HG03066 (cell line): ENCODE results near the gene JCAD.

Source experiments
- ATAC-seq: cut with Tn5 transposase; IDR thresholded peaks from one replicate; pipeline ENCODE4 v1.9.1; 2021; ENCODE audit warnings: low read depth; ENCODE audit not compliant: unreplicated experiment

Gene JCAD

DNA sequence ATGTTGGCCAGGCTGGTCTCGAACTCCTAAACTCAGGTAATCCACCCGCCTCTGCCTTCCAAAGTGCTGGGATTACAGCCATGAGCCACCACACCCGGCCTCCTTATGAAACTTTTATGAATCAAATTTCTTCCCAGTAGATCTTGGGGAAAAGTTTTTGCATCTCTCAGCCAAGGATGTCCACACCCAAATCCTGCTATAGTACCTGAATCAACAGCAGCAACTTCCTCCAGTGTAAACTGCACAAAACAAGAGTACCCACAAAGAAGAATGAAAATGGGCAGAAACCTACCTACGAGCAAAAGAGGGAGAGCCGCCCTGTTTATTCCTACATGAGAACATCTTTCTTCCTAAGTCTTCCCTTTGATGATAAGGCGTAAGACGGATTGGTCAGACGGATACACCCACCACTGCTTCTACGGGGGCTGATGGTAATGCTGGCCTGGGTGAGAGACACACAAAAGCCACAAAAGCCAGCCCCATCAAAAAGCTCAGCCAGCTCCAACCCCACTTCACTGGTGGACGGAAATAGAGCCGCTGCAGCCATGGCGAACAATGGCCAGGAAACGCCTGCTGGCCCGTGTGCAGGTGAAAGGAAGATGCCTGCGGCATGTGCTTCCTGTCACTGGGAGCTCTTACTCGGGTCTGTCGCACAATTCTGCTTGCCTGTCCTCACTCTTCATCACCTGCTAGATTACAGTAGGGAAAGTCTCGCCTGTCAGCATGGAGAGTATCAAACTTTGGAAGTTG lies 10.4 kb downstream of the JCAD start:
- ATAC-seq = no peak

DNA sequence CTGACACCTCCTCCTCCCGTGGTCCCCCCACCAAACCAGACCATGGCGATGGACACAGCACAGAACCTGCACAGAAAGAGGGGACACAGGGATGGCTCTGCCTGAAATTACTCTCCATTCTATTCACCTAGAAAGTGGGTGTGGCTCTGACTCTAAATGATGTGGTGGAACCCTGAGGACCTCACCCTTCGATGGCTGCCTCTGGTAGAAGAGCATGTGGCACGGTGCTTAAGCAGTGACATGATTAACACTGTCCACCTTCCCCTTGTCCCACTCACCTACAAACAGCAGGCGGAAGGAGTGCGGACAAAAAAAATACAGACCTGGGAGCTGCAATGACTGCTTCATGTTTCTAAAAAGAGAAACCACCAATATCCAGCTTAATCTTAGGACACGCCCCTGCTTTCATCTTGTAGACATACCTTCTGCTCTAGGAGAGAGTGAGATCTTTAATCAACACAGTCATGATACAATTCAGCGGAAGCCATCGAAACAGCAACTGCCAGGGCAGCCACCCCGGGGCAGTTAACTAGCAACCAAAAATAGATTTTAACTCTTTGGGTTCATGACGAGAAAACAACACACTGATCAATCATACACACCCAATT lies 11.4 kb downstream of the JCAD start:
- no peak for ATAC-seq

DNA sequence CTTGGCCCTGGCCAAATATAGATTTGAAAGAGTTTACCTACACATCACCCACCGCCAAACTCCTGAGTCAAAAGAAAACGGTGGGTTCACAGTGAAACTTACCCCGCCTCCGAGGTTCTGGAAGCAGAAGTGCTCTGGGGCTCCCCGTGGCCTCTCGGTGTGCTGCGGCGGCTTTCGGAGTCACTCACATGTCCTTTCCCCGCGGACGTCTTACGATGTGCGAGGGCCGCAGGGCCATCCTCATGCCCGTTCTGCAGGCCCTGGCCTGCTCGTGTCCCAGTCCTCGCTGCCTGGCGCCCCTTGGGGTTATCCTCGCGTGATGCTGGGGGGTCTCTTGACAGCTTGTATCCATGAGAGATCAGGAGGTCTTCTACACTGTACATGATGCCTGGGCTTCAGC lies 12.0 kb downstream of the JCAD start:
- no peak for ATAC-seq

DNA sequence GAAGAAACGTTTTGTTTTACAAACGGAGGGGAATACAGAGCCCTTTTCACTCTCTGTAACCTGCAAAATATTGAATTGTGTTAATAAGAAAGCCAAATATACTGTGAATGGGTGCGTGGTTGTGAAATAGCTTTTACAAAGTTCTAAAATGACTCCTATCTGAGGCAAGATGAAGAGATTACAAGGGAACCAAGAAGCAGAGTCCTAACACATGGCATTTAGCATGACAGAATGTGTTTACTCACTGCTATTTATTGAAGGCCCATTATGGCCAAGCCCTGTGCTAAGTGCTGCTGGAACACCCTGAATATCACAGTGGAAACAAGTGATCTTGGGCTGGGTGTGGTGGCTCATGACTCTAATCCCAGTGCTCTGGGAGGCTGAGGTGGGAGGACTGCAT lies 12.9 kb downstream of the JCAD start:
- no peak for ATAC-seq

DNA sequence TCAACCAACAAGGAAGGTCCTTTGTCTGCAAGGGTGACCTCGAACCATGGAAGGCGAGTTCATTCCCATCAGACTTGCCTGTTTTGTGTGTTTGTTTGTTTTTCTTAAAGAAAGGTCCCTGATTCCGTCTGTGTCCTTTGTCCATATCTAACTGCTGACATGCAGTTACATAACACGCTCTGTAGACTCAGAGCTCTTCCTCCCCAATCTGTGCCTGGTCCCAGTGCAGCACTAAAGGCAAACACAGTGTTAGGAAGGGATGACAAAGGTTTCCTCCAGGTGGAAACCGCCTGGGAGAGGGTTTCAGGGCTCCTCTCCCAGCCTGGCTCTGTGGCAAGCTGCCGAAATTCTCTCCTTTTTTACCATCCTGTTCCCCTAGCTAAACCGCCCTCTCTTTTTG lies 13.4 kb downstream of the JCAD start:
- ATAC-seq = no peak

DNA sequence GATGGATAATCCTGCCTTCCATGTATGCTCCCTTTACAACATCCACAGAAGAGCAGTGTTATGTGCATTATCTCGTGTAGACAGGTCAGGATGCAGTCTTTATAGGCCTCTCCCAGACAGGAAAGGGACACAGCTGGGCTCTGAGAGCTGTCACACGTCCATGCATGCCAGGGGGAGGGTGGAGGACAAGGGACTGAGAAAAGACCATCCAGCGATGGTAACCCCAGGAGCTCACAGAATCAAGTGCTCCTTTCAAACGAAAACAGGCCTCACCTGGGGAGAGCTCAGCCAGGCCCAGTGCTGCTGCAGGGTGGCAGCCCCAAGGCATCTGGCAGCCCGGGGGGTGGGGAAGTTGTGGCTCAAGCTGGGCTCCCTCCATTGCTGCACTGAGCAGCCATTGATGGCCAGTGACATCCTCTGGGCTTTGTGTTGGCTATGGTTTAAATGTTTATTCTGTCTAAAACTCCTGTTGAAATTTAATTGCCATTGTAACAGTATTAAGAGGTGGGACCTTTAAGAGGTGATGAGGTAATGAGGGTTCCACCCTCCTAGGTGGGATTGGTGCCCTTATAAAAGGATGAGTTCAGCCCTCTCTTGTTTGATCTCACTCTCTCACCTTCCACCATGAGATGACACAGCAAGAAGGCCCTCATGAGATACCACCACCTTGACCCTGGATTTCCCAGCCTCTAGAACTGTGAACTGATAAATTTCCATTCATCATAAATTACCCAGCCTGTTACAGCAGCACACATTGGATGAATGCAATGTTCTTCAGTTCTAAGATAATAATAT lies 15.7 kb downstream of the JCAD start:
- no peak for ATAC-seq

DNA sequence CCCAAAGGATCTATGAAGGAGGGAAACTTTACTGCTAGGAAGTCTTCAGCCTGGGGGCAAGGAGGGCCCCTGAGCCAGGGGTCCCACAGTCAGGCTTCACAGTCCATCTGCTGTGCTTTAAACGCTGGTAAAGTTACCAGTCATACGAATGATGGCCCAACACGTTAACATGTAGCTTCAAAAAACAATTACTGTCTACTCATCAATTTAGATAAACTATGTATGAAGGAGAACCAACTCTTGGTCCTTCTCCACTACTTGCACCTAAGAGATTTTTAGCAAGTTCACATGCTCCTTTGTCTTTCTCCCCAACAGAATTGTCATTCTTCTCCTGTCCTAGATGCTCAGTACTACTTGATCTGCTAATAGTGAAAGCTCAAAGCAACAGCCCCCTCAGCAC lies 16.6 kb downstream of the JCAD start:
- no peak for ATAC-seq

DNA sequence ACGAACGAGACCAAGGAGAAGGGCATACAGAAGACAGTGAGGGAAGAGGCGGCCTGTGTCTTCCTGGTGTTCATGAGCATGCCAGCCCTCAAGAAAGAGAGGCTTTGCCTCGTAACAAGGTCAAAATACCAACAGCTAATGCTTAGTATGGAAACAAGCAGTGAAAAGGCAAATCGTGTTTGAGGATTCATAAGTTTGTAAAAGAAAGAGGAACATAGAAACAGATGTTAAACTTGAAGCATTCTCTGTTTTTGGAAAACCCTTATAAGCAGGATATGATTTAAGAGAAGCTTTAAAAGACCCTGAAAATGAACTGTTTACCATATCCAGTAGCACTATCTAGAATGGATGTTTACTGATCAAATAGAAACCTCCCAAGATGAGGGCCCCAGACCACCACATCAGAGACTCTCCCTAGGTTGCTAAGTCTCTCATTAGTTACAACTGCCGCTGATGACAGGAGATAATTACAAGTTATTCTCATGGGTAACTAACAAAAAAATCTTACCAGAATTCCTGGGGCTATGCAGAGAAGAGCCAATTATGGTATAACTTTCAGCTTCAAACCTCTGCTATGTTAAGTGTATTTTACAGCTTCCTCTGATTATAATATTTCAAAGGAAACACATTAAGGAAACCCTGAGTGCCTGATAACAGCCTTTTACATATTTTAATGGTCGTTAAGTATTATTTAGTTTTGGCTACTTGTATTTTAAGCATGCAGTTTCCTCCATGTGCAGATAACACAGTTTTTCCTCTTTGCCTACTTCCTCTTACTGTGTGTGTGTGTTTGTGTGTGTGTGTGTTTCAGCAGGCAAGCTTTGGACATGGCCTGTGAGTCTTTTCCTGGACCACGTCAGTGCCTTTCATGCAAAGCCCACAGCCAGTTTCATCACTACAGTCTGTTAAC lies 17.9 kb downstream of the JCAD start:
- ATAC-seq = no peak

DNA sequence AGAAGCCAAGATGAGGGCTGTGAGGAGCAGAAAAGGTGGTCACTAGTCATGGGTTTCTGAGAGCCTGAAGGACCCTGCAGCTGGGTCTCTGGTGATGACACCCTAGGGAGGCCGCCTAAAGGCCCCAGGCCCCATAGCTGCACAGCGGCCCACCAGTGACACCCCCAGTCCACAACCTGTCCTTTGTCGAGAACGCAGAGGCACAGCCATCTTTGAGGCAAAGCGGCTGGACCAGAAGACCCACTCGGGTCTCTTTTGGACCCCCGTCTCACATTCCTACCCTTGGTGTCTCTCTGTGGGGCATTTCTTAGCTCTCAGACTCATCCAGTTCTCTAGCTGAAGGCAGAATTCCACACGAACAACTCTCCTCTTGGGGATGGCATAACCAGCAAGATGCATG lies 18.8 kb downstream of the JCAD start:
- no peak for ATAC-seq

DNA sequence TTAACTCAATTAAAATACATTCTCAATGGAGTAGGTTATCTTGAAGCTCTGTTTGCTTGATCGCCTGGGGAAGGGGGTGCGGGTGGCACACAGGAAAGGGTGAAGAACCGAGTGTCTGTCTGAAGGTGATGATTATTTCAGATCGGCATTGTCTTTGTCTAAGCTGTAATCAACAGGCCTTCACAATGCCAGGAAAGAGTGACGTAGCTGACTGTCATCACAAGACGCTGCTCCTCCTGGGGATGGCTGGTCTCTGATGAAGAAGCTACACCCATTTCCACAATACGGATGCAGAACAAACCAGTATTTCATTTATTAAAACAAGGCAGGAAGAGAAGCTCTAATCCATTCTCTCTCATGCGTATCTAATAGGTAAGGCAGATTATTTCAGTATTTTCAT lies 19.4 kb downstream of the JCAD start:
- no peak for ATAC-seq

DNA sequence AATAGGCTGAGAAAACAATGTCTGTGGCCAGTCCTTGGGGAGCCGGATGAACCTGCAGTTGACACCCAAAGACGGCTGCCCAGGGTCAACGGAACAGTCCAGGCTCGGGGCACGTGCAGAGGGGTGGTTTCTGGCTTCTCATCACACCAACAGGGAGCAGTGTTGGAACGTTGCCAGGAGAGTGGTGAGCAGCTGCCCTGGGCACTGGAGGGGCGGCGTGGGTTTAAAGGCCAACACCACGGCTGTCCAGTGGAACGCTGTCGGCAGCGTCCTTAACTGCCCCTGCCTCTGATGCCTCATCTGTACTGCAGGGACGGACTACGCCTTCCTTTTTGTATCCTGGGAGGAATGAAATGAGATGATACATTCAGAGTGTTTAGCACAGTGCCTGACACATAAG lies 19.8 kb downstream of the JCAD start:
- no peak for ATAC-seq

DNA sequence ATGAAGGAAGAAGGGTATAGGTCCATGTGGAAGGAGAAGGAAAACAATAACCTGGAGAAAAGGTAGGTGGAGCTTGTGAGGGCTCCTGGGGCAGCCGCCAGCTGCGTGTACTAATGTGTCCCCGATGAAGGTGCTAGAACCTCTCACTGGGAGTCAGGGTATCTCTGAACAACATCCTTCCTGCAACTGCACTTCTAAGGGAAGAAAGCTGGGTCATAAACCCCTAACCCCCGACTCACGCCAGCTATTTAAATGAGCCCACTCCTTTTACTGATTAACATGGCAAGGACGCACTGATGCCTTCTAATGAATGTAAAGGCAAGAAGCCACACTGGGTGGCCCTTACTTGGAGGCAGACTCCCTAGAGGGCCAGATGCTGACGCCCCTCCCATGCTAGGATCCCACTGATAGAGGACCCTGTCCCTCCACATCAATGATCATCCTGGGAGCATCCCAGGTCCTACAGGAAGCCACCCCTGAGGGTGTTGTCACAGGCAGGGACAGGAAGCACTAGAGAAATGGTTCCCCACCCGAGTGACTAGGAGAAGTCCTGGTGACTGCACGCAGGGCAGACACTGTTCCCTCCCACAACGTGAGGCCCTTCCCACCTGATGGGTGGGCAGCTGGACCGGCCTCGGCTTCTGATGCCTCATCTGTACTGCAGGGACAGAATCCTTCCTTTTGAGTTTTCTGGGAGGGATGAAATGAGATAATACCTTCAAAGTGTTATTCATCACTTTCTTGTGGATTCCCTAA lies 20.4 kb downstream of the JCAD start:
- ATAC-seq = no peak

DNA sequence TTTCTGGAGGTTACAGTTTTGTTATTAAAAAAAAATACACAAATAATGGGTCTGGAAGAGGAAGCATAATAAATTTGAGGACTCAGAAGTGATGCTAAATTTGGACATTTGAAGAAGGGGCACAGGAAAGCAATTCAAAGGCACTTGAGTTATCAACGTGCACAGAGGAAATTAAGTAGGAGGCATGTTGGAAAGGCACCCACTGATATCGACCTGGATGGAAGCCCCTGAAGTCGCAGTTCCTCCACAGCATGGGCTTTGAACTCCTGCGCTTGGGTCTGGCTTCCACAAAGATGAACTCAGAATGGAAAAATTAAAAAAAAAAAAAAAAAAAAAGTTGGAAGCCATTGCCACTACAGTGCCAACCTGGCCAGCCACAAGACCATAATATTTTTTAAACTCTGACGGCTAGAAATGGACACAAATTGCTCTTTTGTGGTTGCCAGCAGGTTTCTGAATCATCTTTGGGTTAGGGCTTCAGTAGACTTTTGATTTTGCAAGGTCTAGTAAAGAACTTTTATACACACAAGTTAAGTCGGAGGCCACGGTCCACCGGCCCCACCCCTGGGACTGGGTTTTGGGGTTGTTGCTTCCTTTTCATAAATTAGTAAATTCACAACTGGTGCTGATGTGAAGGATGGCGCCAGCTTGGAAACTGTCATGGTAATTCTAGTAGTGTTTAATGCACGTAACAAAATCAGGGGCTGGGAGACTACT lies 21.6 kb downstream of the JCAD start:
- ATAC-seq = no peak

DNA sequence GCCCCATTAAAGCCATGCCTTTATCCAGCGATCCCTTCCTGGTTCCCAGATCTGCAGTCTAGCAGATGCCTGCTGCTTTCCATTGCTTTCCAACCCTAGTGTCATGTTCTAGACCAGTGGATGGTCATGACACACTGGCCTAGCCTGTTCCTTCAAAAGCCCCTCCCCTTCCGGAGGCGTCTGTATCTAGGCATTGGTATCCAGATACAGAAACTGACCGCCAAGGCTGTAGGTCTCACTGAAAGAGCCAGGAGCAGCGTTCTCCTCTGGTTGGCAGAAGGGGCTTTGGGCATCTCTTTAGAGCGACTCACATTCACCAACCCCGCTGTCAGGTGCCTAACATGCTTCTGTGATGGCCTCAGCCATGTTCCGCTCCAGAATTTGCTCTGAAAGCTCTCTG lies 22.6 kb downstream of the JCAD start:
- ATAC-seq = no peak

DNA sequence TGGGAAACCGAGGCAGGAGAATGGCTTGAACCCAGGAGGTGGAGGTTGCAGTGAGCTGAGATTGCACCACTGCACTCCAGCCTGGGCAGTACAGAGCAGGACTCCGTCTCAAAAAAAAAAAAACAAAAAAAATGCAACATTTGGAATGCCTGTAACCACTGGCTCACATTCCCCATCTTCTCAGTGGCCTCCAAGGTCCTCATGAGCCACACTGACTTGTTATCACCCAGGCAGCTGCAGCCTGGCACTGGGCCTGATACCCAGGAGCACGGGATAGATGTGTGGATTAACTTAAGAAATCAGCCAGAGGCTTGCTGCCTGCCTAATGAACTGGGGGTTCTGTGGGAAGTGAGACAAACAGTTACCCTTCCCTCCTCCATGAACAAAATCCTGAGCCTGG lies 23.0 kb downstream of the JCAD start:
- ATAC-seq = no peak

DNA sequence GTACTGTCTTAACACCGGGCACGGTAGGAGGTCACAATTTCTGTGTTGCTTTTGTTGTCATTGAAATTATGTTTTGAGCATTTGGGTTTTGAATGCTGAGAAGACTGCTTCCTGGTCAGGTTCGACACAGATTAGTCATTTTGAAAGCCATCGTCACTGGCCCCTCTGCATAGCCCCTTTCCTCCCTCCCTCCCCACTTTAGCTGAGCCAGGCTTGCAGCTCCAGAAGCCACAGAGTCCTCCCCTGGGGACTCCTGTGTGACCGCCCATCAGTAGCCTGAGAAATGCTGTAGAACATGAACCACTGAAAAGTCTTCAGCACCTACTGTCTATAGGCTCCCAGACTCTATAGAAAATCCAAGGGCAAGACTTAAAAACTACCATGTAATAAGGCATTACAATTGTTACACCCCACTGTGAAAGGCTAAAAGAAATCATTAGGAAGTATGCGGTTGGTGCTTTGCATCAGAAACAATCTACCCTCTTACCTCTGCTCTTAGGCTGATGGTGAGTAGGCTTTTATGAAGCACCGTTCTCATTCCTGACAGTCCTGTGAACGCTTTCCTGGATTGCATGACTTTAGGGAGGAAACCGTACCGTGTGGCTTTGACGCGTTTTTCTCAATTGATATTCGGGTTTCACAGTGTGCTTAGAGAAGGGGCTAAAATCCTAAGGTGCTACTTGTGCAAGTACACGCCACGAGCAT lies 24.8 kb downstream of the JCAD start:
- no peak for ATAC-seq

DNA sequence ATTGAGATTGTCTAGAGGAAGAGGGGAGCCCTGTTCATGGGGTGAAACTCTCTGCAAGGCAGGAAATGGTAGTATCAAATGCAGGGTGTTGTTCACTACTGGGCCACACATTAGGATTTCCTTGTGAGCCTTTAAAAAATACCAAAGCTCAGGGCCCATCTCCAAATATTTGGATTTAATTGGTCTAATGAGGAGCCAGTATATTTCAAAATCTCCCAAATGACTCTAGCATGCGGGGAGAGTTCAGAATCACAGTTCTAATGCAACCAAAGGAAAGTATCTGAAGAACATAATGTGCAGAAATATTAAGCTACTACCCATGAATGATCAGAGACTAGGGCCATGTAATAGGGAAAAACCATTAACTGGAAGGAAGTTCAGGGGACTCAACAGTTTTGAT lies 27.3 kb downstream of the JCAD start:
- ATAC-seq = no peak

DNA sequence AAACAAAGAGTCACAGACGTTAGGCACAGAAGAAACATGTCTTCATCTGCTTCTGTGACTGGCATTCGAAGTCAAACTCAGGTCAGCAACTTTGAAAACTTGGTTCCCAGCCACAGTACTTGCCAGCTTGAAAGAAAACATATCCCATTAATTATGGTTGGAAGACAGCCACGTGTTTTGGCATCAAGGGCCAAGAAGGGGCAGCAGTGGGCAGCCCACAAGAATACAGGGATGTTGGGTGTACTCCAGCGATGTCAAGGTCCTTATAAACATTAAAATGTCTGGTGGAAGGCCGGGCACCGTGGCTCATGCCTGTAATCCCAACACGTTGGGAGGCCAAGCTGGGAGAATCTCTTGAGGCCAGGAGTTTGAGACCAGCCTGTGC lies 29.5 kb downstream of the JCAD start:
- ATAC-seq = no peak
